Hematopoietic multipotent progenitor cell treated with erythropoietin and hydrocortisone succinate and interleukin-3 and kit ligand, for 15 days (in vitro differentiated cells): ENCODE measurements around the gene NTN1.

Experiments used
- DNase-seq: peaks from one replicate; pipeline ENCODE4 v3.0.0-alpha.2; 2015; ENCODE audit warnings: low spot score

Gene NTN1

GRCh38 chr17:9218064-9218635 is 196.8 kb downstream of the NTN1 start:
- no peak for DNase-seq

- no peak for DNase-seq
Observed at GRCh38 chr17:9218911-9219310, 197.6 kb downstream of the NTN1 start.

GRCh38 chr17:9219631-9220397 is 198.5 kb downstream of the NTN1 start:
- no peak for DNase-seq

- no peak for DNase-seq
Observed at GRCh38 chr17:9220398-9221146, 199.3 kb downstream of the NTN1 start.

- DNase-seq, result no peak
Observed at GRCh38 chr17:9221147-9221921, 200.0 kb downstream of the NTN1 start.

GRCh38 chr17:9221922-9222180 is 200.5 kb downstream of the NTN1 start:
- no peak for DNase-seq

GRCh38 chr17:9223531-9223930 is 202.2 kb downstream of the NTN1 start:
- no peak for DNase-seq

- DNase-seq, result no peak
Observed at GRCh38 chr17:9224485-9224884, 203.2 kb downstream of the NTN1 start.

GRCh38 chr17:9225305-9226101 is 204.2 kb downstream of the NTN1 start:
- DNase-seq, result no peak

- DNase-seq, result no peak
Observed at GRCh38 chr17:9226130-9226793, 205.0 kb downstream of the NTN1 start.

- no peak for DNase-seq
Observed at GRCh38 chr17:9226794-9227135, 205.5 kb downstream of the NTN1 start.

- no peak for DNase-seq
Observed at GRCh38 chr17:9227819-9228407, 206.6 kb downstream of the NTN1 start.

GRCh38 chr17:9228408-9229159 is 207.3 kb downstream of the NTN1 start:
- DNase-seq, result no peak

- no peak for DNase-seq
Observed at GRCh38 chr17:9229160-9229825, 208.0 kb downstream of the NTN1 start.

- no peak for DNase-seq
Observed at GRCh38 chr17:9229826-9230201, 208.5 kb downstream of the NTN1 start.

GRCh38 chr17:9230346-9230745 is 209.0 kb downstream of the NTN1 start:
- no peak for DNase-seq

- DNase-seq, result no peak
Observed at GRCh38 chr17:9230861-9231260, 209.6 kb downstream of the NTN1 start.

GRCh38 chr17:9231449-9232154 is 210.3 kb downstream of the NTN1 start:
- no peak for DNase-seq

- DNase-seq, result no peak
Observed at GRCh38 chr17:9232155-9232475, 210.8 kb downstream of the NTN1 start.
